AG09319 (cell line): ENCODE data around the gene ZC3H14.

Experiments
- DNase-seq: peaks from one replicate; pipeline ENCODE4 v3.0.0-alpha.2; 2010; ENCODE audit warnings: low read depth; ENCODE audit errors: extremely low read depth
- TF ChIP-seq, protein P1 (sequence below): IDR thresholded peaks from 2 replicates; pipeline ENCODE4 v1.5.1; 2011; ENCODE audit warnings: low read depth, mild to moderate bottlenecking, inconsistent platforms, low read length, moderate library complexity

Gene ZC3H14

DNA sequence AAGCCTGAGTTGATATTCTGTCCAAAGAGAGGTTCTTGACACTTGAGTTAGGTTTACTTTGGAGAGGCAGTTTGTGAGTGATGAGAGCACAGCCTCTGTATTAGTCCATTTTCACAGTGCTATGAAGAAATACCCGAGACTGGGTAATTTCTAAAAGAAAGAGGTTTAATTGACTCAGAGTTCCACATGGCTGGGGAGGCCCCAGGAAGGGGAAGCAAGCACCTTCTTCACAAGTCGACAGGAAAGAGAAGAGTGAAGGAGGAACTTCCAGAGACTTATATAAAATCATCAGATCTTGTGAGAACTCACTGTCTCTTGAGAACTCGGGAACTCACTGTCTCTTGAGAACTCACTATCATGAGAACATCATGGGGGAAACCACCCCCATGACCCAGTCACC is 5.4 kb downstream of the ZC3H14 start:
- TF ChIP-seq, protein P1, sequence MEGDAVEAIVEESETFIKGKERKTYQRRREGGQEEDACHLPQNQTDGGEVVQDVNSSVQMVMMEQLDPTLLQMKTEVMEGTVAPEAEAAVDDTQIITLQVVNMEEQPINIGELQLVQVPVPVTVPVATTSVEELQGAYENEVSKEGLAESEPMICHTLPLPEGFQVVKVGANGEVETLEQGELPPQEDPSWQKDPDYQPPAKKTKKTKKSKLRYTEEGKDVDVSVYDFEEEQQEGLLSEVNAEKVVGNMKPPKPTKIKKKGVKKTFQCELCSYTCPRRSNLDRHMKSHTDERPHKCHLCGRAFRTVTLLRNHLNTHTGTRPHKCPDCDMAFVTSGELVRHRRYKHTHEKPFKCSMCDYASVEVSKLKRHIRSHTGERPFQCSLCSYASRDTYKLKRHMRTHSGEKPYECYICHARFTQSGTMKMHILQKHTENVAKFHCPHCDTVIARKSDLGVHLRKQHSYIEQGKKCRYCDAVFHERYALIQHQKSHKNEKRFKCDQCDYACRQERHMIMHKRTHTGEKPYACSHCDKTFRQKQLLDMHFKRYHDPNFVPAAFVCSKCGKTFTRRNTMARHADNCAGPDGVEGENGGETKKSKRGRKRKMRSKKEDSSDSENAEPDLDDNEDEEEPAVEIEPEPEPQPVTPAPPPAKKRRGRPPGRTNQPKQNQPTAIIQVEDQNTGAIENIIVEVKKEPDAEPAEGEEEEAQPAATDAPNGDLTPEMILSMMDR, result no peak
- no peak for DNase-seq

DNA sequence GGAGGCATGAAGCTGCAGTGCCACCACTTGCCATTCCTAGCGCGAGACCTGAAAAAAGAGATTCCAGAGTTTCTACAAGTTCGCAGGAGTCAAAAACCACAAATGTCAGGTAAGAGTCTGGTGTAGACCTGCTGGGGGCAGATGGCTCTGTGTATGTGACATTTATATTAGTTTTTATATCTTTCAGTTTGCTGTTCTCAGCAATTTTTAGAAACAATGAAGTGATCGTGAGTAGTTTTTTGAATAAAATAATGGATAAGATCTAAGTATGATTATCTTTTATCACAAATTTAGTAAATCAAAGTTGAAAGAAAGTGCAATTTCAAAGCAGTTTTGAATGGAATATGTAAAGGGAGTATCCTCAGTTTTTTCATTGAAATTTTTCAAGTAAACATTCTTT is 9.3 kb downstream of the ZC3H14 start:
- TF ChIP-seq, protein P1, result no peak

DNA sequence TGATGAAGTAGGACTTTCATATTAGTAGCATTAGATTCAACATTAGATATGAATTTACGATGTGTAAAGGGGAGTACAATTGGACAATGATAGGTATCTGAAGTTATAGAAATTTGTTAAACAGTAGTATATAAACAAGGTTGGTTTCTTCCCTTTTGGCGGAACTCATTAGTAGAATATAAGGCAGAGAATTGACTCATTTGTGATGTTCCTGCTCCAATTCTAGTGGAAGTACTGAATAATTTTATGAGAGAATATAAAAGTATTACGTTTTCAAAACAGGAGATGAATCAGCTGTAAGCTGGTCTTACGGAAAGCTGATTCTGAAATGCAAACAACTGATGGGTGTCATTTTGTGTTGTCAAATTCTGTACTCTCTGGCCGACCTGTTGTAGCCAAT is 13.4 kb downstream of the ZC3H14 start:
- no peak for DNase-seq
- TF ChIP-seq, protein P1, result no peak

More for the DNA sequence above, 9.3 kb downstream of the ZC3H14 start:
- DNase-seq, result no peak

DNA sequence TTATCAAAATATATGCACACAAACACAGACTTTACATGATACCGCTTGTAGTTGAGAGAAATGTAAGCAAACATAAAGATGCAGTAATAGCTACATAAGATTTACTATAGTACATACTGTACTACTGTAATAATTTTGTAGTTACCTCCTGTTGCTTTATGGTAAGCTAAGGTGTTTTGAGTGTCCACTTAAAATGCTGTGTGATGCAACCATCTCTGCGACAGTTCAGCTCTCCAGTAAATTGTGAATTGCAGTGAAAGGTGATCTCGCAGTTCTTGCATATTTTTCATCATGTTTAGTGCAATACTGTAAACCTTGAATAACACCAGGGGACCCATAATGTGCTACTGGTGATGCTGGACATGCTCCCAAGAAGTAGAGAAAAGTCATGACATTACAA is 21.6 kb downstream of the ZC3H14 start:
- DNase-seq, result no peak
- TF ChIP-seq, protein P1, result no peak

DNA sequence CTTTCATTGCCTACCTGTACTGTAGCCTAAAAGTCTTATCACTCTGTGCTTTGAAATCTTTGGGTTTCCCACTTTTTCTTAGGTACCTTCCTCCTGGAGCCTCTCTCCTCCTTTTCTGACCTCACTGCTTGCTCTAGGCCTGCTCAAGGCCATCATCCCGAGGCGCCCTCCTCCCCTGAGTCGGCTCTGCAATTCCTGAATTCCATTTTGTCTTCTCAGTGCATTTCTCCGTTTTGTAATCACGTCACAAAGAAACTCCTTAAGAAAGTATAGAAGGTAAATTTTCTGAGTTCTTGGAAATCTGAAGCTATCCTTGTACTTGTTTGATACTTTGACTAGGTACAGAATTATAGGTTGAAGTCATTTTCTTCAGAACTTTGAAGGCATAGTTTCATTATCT is 25.2 kb downstream of the ZC3H14 start:
- TF ChIP-seq, protein P1, result no peak

DNA sequence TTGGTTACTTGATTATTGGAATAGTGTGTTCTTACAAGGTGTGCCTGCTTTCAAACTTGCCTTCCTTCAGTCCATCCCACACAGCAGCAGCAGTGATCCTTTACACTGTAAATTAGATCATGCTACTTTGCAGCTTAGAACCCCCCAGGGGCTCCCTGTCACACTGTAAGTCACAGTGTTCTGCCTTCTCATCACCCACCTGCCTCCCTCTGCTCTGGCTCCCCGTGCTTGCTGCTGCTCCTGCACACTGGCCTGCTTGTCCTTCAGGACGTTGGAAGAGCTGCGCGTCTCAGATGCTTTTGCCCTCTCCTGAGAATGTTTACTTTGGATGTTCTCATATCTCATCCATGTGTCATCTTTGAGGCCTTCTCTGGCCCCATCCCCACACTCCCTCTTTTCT is 27.3 kb downstream of the ZC3H14 start:
- DNase-seq, result no peak
- TF ChIP-seq, protein P1, result no peak

More for the DNA sequence above, 25.2 kb downstream of the ZC3H14 start:
- DNase-seq, result no peak

DNA sequence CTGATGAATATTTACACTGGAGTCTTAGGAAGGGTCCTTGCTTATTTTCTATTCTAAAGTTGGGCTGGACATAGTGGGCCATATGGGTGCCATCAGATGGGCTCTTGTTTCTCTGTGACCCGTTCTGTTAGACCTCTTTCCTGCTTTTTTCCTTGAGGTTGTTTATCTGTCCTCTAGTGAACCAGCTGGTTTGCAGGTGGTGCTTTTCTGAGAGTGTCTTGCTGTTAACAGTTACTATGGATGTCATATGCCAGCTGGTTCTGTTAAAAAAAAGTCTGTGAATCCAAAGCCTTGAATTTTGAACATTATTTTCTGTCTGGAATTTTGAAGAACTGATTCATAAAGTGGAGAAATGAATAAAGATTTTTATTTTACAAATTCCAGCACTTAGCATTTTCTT is 29.2 kb downstream of the ZC3H14 start:
- no peak for DNase-seq
- TF ChIP-seq, protein P1, result no peak
